Measurements from ENCODE around the gene CUX1. TPM values are rescaled to one million over a fixed set of nuclear protein-coding genes. Genes with fewer than 3 reads are reported as not detected.

Gene CUX1
- total RNA-seq, 1 experiment from 2014 or later: 64.3 TPM

GRCh38 chr7:102291056-102291915 is 473.9 kb downstream of the CUX1 start:
- DNase-seq (ENCODE audit: low spot score): no peak
- Mint-ChIP-seq H3K4me3 (no peak overlapping the region; the same call in 1 of the 2 replicates), H3K9me3 (no peaks in the 10 kb centered on the region), H3K27me3 (ENCODE audit: low read depth) (peaks cover 9% of the 10 kb centered on the region), H3K4me1 (peaks cover 36% of the 10 kb centered on the region), H3K36me3 (no peaks in the 10 kb centered on the region), H3K27ac (peak overlapping the region; percentile 21)
- POLR2A ChIA-PET: no interaction called here
- TF ChIP-seq FOXP1 (CRISPR knock-in tag; IDR thresholded peaks at IDR 0.05; ENCODE audit: borderline replicate concordance) (0 out of 2 replicates have a peak, but pooled peaks have one; percentile 15), AFF4 (CRISPR knock-in tag; IDR thresholded peaks at IDR 0.05; ENCODE audit: borderline replicate concordance) (no peak), ZNF671 (CRISPR knock-in tag; IDR thresholded peaks at IDR 0.05) (no peak), NFATC4 (CRISPR knock-in tag; IDR thresholded peaks at IDR 0.05) (no peak), ZBTB21 (CRISPR knock-in tag; IDR thresholded peaks at IDR 0.05; ENCODE audit: borderline replicate concordance) (no peak), CDX4 (CRISPR knock-in tag; IDR thresholded peaks at IDR 0.05; ENCODE audit: borderline replicate concordance) (no peak)
- no peak for ATAC-seq
- CTCF ChIA-PET: interaction anchor here (0.6 kb wide), 1 partner anchor 9 kb away, joined by 3 read pairs; no protein-coding TSS in a partner anchor

- H3K4me3 Mint-ChIP-seq: no peak overlapping the region; the same call in 1 of the 2 replicates
- POLR2A ChIA-PET: no interaction called here
- ATAC-seq (no peak), DNase-seq (ENCODE audit: low spot score) (no peak)
- CTCF ChIA-PET: interaction anchor here (0.6 to 1.5 kb wide), 3 partner anchors 9 to 693 kb away, joined by 3 to 8 read pairs (median 3); no protein-coding TSS in a partner anchor
- TF ChIP-seq AFF4 (CRISPR knock-in tag; IDR thresholded peaks at IDR 0.05; ENCODE audit: borderline replicate concordance) (no peak), ZNF121 (CRISPR knock-in tag; IDR thresholded peaks at IDR 0.05) (peak; percentile 80), IRF1 (CRISPR knock-in tag; IDR thresholded peaks at IDR 0.05) (no peak), E2F4 (CRISPR knock-in tag; IDR thresholded peaks at IDR 0.05; ENCODE audit: borderline replicate concordance, low read depth) (no peak), ZNF138 (CRISPR knock-in tag; conservative IDR thresholded peaks at IDR 0.05) (no peak), FOXJ3 (CRISPR knock-in tag; IDR thresholded peaks at IDR 0.05; ENCODE audit: borderline replicate concordance) (no peak), FOXP1 (CRISPR knock-in tag; IDR thresholded peaks at IDR 0.05; ENCODE audit: borderline replicate concordance) (0 out of 2 replicates have a peak, but pooled peaks have one; percentile 21), ERG (CRISPR knock-in tag; IDR thresholded peaks at IDR 0.05) (no peak), ESRRA (CRISPR knock-in tag; IDR thresholded peaks at IDR 0.05; ENCODE audit: borderline replicate concordance) (no peak), ZNF263 (CRISPR knock-in tag; IDR thresholded peaks at IDR 0.05; ENCODE audit: low read depth) (no peak), IRF2 (CRISPR knock-in tag; IDR thresholded peaks at IDR 0.05; ENCODE audit: borderline replicate concordance, low read depth) (no peak), SMAD3 (CRISPR knock-in tag; IDR thresholded peaks at IDR 0.05; ENCODE audit: borderline replicate concordance) (no peak)
- H3K36me3 Mint-ChIP-seq: no peaks in the 10 kb centered on the region
- 0 out of 2 replicates have a peak overlapping the region, but pooled peaks have one; percentile 21 for H3K27ac Mint-ChIP-seq
- H3K4me1 Mint-ChIP-seq: peaks cover 42% of the 10 kb centered on the region
- no peaks in the 10 kb centered on the region for H3K9me3 Mint-ChIP-seq
- H3K27me3 Mint-ChIP-seq (ENCODE audit: low read depth): peaks cover 9% of the 10 kb centered on the region
Measured at GRCh38 chr7:102291916-102292267, 474.5 kb downstream of the CUX1 start.
